ENCODE data around the gene DHRS4L2.
"Not testable (repeated sequence)": the region's sequence is repeated elsewhere in the genome, so short reads cannot be mapped to it uniquely, and the experiment has no call there.

Gene DHRS4L2

DNA sequence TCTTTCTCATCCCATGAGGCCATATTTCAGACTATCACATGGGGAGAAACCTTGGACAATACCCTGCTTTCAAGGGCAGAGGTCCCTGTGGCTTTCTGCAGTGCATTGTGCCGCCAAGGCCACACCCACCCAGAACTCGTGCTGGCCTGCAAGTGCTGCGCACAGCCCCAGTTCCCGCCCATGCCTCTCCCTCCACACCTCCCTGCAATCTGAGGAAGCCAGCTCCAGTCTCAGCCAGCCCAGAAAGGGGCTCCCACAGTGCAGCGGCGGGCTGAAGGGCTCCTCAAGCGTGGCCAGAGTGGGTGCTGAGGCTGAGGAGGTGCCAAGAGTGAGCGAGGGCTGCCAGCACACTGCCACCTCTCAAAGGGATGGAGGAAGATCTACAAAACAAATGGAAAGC lies 15.6 kb upstream of the DHRS4L2 start:
- not testable (repeated sequence) for DNase-seq (ENCODE audit: low read depth)

DNA sequence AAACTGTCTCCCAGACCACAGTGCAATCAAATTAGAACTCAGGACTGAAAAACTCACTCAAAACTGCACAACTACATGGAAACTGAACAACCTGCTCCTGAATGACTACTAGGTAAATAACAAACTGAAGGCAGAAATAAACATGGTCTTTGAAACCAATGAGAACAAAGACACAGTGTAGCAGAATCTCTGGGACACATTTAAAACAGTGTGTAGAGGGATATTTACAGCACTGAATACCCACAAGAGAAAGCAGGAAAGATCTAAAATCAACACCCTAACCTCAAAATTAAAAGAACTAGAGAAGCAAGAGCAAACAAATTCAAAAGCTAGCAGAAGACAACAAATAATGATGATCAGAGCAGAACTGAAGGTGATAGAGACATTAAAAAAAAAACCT lies 14.7 kb upstream of the DHRS4L2 start:
- DNase-seq (ENCODE audit: low read depth), result not testable (repeated sequence)

DNA sequence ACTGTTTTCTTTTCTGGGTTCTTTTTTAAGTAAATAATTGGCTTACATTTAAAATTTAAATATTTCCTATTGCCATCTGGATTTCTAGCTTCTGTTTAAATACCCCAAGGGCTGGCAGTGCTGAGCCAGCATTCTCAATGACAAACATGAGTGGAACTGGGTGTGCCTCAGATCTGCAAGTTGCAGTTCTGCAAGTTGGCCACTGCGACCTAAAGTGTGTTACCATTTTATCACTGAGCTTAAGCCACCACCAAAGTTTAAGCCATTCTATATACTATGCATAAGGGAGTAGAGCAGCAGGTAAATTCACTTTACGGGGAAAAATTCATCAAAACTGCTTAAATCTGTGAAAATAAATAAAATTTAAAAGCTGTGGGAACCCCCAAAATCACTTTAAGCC lies 11.5 kb upstream of the DHRS4L2 start:
- DNase-seq (ENCODE audit: low read depth), result peak; percentile 19

DNA sequence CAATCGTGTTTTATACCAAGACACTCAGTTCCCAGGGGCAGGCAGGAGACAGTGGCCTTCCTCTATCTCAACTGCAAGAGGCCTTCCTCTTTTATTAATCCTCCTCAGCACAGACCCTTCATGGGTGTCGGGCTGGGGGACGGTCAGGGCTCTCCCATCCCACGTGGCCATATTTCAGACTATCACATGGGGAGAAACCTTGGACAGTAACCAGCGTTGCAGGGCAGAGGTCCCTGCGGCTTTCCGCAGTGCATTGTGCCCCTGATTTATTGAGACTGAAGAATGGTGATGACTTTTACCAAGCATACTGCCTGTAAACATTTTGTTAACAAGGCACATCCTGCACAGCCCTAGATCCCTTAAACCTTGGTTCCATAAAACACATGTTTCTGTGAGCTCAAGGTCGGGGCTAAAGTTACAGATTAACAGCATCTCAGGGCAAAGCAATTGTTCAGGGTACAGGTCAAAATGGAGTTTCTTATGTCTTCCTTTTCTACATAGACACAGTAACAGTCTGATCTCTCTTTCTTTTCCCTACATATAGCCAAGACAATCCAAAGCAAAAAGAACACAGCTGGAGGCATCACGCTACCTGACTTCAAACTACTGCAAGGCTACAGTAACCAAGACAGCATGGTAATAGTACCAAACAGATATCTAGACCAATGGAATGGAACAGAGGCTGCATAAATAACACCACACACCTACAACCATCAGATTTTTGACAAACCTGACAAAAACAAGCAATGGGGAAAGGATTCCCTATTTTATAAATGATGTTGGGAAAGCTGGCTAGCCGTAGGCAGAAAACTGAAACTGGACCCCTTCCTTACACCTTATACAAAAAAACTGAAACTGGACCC lies 6.5 kb upstream of the DHRS4L2 start:
- not testable (repeated sequence) for DNase-seq (ENCODE audit: low read depth)

DNA sequence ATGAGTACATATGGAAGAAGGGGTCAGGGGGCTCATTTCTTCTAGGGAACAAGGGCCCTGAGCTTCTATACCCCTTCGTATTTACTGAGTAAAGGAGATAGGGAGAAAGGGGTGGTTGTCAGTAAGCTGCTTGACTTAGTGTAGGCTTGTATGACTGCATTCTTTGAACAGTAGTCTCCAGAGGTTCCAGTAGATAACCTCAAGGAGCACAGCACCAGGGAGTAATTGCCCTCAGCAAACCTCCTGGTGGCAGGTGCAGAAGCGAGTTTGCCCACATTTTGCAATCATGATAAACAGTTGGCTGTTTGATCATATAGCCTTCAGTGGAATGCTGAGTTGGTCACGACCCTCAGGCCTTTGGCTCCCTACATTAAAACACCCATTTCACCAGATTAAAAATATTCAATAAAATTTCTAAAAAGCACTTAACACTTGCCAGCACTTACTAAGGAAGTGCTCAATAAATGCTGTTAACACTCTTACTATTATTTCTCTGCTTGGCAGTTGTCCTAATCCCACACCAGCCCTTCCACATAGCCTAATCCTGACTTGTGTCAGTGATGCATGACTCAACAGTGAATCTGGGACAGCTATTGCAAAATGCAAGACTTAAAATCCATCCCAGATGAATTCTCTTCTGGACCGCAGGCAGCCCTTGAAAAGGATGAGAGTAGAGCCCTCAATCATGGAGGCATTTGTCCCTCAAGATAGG lies 3.7 kb upstream of the DHRS4L2 start:
- DNase-seq (ENCODE audit: low read depth), result peak; percentile 42

DNA sequence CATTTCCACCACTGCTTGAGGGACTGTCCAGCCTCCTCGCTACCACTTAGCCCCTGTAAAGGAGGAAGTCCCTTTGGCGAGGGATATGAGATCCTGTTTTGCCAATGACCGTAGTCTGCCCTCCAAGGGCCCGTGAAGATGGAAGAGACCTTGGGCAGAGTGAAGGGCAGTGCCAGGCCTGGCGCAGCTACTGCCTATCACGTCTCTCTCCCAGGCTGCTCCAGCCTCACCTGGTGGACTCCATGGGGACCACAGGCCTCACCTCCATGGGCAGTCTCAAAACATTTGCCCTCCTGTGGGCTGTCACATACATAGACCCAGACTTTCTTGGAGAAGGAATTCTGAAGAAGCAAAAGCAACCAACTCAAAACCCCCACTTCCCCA lies 514 bp upstream of the DHRS4L2 start:
- DNase-seq (ENCODE audit: low read depth), result not testable (repeated sequence)

DNA sequence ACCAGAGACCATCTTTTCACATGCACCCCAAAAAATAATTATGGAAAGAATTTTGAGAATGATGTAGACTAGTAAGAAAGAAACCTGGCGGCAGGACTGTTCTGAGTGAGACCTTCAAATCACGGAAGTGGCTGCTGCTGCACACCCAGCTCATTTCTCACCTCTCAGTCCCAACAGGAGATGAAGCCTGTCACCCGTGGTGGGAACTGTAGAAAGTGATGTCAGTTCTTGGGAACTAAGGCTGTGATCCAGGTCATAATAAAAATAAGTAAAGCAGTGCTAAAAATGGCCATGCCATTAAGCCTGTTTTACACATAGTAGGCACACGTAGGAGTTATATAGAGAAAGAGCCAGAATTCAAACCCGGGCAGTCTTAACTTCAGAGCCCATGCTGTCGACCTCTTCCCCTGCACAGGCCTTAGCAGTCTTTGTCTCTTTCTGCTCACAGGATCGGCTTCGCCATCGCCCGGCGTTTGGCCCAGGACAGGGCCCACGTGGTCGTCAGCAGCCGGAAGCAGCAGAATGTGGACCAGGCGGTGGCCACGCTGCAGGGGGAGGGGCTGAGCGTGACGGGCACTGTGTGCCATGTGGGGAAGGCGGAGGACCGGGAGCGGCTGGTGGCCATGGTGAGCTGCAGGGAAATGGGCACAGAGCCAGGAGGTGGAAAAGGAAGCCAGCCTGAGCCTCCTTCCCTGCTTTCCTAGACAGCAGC lies 1.2 kb downstream of the DHRS4L2 start:
- DNase-seq (ENCODE audit: low read depth), result not testable (repeated sequence)

DNA sequence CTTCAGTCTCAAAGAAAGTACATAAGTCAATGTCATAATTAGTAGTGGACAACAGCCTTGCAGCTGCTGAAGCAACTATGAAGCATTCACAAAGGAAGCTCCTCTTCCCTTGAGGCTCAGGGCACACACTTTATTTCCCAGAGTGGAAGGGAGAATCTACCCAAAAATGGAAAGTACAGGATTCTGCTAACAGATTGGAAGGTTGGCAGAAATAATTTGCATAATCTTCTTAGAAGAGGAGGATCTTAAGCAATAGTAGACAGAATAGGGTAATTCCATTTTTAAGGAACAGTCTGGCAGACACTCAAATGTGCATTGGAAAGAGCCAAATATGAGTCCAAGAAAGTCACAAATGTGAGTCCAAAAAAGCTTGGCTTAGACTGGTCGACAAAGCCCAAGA lies 2.2 kb downstream of the DHRS4L2 start:
- not testable (repeated sequence) for DNase-seq (ENCODE audit: low read depth)

DNA sequence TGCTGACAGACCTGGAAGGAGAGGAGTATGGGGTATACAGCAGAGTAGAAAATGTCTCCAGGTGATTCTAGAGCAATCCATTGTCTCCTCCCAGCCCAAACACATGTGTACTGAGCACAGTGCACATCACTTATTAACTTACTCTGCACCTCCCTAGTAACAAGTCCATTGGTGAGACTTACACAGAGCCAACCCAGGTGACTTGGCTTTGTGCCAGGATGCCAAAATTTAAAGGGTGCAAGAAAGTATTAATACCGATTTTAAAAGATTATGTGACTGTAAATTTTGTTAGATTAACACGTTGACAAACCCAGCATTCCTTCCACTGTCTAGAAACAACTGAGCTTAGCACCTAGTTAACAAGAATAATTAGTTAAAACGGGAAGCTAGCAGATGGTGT lies 4.3 kb downstream of the DHRS4L2 start:
- not testable (repeated sequence) for DNase-seq (ENCODE audit: low read depth)

DNA sequence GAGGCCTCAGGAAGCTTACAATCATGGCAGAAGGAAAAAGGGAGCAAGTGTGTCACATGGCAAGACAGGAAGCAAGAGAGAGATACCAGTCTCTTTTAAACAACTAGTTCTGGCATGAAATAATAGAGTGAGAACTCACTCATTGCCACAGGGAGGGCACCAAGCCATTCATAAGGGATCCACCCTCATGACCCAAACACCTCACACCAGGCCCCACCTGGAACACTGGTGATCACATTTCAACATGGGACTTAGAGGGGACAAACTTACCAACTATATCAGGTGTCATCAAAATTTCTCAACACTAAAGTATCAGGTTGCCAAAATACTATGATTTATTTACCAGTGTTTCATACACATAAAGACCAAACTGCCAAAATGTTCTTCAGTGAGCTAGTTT lies 7.3 kb downstream of the DHRS4L2 start:
- not testable (repeated sequence) for DNase-seq (ENCODE audit: low read depth)

DNA sequence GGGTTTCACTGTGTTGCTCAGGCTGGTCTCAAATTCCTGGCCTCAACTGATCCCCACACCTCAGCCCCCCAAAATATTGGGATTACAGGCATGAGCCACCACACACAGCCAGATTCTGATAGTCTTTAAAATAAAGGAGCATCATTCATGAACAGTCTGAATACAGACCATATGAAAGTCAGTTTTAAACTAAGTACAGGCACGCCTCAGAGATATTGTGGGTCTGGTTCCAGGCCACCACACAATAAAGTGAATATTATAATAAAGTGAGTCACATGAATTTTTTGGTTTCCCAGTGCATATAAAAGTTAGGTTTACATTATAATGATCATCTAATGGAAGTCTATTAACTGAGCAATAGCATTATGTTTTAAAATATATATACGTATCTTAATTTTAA lies 8.1 kb downstream of the DHRS4L2 start:
- DNase-seq (ENCODE audit: low read depth), result not testable (repeated sequence)

DNA sequence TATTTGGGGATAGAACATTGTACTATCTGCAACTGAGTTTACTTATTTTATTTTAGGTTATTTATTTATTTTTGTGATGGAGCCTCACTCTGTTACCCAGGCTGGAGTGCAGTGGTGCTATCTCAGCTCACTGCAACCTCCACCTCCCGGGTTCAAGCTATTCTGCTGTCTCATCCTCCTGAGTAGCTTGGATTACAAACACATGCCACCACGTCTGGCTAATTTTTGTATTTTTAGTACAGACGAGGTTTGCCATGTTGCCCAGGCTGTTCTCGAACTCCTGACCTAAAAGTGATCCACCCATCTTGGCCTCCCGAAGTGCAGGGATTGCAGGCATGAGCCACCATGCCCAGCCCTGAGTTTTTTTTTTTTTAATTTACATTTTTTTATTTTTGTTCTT lies 10.9 kb downstream of the DHRS4L2 start:
- DNase-seq (ENCODE audit: low read depth), result not testable (repeated sequence)

DNA sequence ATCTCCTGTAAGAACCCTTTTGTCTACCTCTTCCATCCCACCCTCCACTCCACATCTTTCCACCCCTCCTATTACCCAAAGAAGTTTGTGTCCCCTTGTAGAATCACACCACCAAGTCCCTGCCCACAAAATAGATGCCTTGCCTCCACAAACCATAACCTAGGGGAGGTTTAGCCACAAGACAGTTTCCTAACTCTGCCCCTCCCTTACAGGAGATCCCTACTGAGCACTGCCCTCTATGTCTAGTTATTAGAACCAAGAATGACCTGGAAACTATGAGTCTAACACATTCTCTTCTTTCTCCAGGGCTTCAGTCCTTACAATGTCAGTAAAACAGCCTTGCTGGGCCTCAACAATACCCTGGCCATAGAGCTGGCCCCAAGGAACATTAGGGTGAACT lies 12.3 kb downstream of the DHRS4L2 start:
- DNase-seq (ENCODE audit: low read depth), result not testable (repeated sequence)

DNA sequence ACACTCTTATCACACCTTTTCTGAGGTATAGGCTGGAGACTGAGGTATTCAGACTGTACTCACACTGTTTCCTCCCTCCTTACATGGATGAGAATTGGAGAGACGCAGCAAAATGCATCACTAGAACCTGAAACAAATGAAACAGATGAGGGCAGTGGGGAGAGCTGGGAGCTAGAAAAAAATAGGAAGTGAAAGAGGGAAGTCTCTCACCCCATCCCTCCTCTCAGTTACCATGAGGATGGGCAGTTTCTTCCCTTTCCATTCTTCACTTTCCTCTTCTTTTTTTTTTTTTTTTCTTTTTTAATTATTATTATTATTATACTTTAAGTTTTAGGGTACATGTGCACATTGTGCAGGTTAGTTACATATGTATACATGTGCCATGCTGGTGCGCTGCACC lies 12.9 kb downstream of the DHRS4L2 start:
- not testable (repeated sequence) for DNase-seq (ENCODE audit: low read depth)

DNA sequence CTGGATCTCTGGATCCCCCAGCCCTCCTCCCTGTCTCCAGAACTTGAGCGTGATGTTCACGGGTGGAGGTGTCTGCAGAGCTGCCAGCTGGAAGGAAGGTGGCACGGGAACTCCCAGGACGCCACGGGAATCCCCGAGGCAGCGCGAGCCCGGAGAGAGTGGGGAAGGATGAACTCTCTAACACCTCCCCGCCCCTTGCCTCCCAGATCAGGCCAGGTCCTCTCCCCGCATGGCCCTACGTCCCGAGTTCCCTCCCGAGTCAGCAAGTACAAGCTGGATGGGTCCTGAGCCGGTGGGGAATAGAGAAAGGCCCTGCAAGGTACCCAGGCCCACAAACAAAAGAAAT lies 17.7 kb downstream of the DHRS4L2 start:
- not testable (repeated sequence) for DNase-seq (ENCODE audit: low read depth)

DNA sequence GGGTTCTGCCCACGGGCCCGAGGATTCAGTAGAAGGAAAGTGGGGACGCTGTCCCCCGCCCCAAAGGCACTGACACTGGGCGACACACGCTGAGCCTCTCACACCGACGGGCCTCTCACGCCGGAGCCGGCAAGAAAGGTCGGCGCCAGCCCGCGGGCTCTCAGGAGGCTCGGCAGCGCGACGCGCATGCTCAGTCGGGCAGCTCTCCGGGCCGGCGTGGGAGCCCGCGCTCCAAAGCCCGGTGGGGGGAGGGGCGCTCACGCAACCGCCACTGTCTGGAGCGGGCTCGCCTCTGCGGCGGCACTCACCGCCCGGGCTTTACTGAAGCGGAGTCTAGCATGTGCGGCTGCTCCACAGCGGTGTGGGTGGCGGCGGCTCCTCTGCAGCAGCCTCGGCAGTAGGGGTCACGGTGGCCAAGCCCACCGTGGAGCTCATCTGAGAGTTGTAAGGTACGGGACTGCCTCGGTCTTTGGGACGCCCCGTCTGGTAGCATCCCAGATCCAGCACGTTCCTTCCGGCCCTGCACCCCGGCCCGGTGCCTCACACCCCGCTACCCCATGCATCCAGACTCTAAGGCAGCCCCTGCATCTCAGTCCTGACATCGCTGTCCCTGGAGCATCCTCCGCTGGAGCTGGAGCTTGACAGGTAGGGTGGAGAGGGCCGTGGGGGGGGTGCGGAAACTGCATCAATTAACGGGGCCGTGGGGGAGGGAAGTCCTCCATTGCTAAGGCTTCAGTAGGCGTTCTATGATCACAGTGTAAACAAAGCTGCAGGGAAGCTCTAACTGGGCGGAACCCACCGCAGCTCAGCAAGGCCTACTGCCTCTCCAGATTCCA lies 18.3 kb downstream of the DHRS4L2 start:
- peak; percentile 39 for DNase-seq (ENCODE audit: low read depth)

DNA sequence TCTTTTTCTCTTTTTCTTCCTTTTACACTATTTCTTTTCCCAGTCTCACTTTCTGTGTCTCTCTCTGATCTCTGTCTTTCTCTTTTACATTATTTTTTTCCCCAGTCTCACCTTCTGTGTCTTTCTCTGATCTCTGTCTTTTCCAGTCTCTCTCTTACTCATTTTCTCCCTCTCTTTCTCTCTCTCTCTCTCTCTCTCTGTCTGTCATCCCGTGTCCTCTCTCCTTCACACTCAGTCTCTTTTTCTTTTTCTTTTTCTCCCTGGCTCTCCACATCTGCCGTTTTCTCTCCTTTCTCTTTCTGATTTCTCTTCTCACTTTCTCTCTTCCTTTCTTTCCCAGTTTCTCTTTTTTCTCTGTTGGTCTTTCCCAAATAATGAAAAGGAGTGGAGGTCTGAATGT lies 22.3 kb downstream of the DHRS4L2 start:
- no peak for DNase-seq (ENCODE audit: low read depth)

DNA sequence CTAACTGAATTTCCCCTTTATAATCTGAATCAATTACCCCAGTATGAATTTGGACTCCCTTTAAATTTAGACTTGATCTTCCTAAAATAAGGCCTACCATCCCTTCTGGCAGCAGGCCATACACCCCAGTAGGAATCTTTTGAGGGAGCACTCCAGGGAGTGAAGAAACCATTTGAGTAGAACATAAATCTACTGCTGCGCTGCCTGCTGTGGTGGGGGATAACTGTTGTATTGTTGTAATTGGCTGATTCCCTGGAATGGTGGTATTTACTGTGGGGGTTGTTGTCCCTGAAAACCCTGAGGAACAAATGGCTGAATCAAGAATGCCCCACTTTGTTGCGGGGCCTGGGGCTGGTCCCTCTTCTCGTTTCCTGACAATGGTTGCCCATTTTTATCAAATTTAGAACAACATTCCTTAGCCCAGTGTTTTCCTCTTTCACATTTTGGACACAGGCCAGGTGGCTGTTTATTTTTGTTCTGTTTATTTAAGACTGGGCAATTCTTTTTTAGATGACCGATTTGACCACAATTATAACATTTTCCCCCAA lies 24.1 kb downstream of the DHRS4L2 start:
- not testable (repeated sequence) for DNase-seq (ENCODE audit: low read depth)

DNA sequence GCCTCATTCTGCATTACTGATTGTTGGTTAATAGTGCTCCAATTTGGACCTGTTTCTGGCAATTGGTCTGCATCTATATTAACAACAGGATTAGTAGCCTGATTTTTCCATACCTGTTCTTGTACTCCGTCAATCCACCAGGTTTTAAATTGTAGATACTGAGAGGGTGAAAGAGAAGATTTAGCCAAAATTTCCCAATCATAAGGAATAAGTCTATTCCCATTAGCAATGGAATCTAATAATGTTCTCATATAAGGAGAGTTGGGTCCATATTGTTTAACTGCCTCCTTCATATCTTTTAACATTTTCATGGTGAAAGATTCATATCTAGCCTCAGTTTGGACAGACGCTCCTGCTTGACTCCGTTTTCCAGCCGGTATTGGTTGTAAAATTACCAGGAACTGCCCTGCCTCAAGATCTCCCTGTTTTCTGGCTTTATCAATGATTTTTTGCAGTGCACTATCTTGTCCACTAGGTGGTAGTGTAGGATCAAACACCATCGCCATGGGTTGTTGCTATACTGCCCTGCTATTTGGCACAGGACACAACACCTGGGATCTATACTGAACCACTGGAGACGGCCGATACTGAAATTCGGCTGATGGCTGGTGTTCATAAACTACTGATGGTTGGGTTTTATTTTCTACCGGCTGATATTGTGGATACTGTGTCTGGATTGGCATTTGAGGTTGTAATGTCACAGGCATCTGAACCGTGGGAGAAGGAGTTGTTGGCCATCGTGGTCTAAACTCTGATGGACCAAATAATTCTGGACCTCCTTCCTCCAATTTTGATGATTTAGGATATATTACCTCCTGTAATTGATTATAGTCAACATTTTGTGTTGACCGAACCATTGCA lies 25.2 kb downstream of the DHRS4L2 start:
- DNase-seq (ENCODE audit: low read depth), result peak; percentile 69

DNA sequence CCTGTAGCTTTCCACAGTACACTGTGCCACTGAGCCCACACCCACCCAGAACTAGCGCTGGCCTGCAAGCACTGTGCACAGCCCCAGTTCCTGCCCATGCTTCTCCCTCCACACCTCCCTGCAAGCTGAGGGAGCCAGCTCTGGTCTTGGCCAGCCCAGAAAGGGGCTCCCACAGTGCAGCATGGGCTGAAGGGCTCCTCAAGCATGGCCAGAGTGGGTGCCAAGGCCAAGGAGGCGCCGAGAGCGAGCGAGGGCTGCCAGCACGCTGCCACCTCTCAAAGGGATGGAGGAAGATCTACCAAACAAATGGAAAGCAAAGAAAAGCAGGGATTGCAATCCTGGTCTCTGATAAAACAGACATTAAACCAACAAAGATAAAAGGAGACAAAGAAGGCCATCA lies 27.0 kb downstream of the DHRS4L2 start:
- not testable (repeated sequence) for DNase-seq (ENCODE audit: low read depth)

DNA sequence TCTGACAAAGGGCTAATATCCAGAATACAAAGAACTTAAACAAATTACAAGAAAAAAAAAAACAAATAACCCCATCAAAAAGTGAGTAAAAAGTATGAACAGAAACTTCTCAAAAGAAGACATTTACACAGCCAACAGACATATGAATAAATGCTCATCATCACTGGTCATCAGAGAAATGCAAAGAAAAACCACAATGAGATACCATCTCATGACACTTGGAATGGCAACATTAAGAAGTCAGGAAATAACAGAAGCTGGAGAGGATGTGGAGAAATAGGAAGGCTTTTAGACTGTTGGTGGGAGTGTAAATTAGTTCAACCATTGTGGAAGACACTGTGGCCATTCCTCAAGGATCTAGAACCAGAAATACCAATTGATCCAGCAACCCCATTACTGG lies 30.2 kb downstream of the DHRS4L2 start:
- DNase-seq (ENCODE audit: low read depth), result not testable (repeated sequence)
